MM.1S (cell line): ENCODE results near the gene MT1F.

Source experiments
- DNase-seq: peaks from one replicate; pipeline ENCODE4 v3.0.0-alpha.2; 2015
- H2AFZ ChIP-seq: fragments of 300-600 bp; sonication (generic); 2 replicates; pipeline ENCODE4 v1.6.0; 2016; ENCODE audit warnings: antibody characterized with exemption, low read length
- H3F3A ChIP-seq: fragments of 300-600 bp; sonication (generic); 2 replicates; pipeline ENCODE4 v1.6.1; 2016; ENCODE audit warnings: mild to moderate bottlenecking, antibody characterized with exemption, low read length, moderate library complexity, mixed read lengths; ENCODE audit not compliant: insufficient read depth
- H3K27ac ChIP-seq: fragments of 300-600 bp; sonication (generic); 2 replicates; pipeline ENCODE4 v1.5.1; 2016; ENCODE audit warnings: mild to moderate bottlenecking, low read length
- H3K27me3 ChIP-seq: fragments of 300-600 bp; sonication (generic); replicated peaks from 2 replicates; pipeline ENCODE4 v1.6.0; 2016; ENCODE audit warnings: low read length; ENCODE audit not compliant: insufficient read depth
- H3K36me3 ChIP-seq: fragments of 300-600 bp; sonication (generic); replicated peaks from 2 replicates; pipeline ENCODE4 v1.6.1; 2016; ENCODE audit warnings: mild to moderate bottlenecking, low read length, mixed read lengths; ENCODE audit not compliant: insufficient read depth
- H3K4me1 ChIP-seq: fragments of 300-600 bp; sonication (generic); 2 replicates; pipeline ENCODE4 v1.6.1; 2016; ENCODE audit warnings: low read length, mixed read lengths
- H3K4me2 ChIP-seq: fragments of 300-600 bp; sonication (generic); 2 replicates; pipeline ENCODE4 v1.6.0; 2016; ENCODE audit warnings: low read depth, low read length
- H3K4me3 ChIP-seq: fragments of 300-600 bp; sonication (generic); 2 replicates; pipeline ENCODE4 v1.5.1; 2016; ENCODE audit warnings: low read length, mixed read lengths
- H3K79me2 ChIP-seq: fragments of 300-600 bp; sonication (generic); 2 replicates; pipeline ENCODE4 v1.6.1; 2016; ENCODE audit warnings: mixed run types, low read length, mixed read lengths
- H3K9ac ChIP-seq: fragments of 300-600 bp; sonication (generic); 2 replicates; pipeline ENCODE4 v1.6.1; 2016; ENCODE audit warnings: low read length, mixed read lengths
- H3K9me2 ChIP-seq: fragments of 300-600 bp; sonication (generic); replicated peaks from 2 replicates; pipeline ENCODE4 v1.6.1; 2016; ENCODE audit warnings: mild to moderate bottlenecking, low read length, mixed read lengths; ENCODE audit not compliant: insufficient read depth
- H3K9me3 ChIP-seq: fragments of 300-600 bp; sonication (generic); replicated peaks from 2 replicates; pipeline ENCODE4 v1.6.1; 2016; ENCODE audit warnings: mild to moderate bottlenecking, low read length, mixed read lengths; ENCODE audit not compliant: insufficient read depth
- H4K20me1 ChIP-seq: fragments of 300-600 bp; sonication (generic); 2 replicates; pipeline ENCODE4 v1.6.1; 2016; ENCODE audit warnings: mild to moderate bottlenecking, low read length, moderate library complexity, mixed read lengths; ENCODE audit not compliant: insufficient read depth
- EZH2 ChIP-seq: fragments of 300-600 bp; sonication (generic); optimal IDR thresholded peaks from 2 replicates; pipeline ENCODE3; 2017; ENCODE audit warnings: low read depth, mild to moderate bottlenecking, antibody characterized with exemption, low read length, mixed read lengths
- EZH2phosphoT487 ChIP-seq: fragments of 300-600 bp; sonication (generic); IDR thresholded peaks from 2 replicates; pipeline ENCODE4 v1.6.1; 2018; ENCODE audit warnings: antibody characterized with exemption, low read length
- TF ChIP-seq, protein P1 (sequence below): fragments of 300-600 bp; sonication (generic); IDR thresholded peaks from 2 replicates; pipeline ENCODE4 v1.5.1; 2016; ENCODE audit warnings: antibody characterized with exemption, low read length, mixed read lengths

Gene MT1F

DNA sequence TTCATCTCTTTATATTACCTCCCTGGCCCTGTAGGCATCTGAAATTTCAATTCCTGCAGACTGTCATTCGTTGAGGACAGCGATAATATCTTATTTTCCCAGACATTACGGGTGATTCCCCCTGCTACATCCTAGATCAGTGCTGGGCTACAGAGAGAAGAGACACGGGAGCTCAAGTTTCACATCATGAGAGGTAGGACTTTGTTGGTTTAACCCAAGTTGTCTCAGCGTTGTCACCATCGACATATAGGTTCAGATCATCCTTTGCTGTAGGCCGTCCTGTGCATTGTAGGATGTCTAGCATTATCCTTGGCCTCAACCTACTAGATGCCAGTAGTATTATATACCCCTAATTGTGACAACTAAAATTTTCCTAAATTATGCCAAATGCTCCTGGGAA, 43.8 kb downstream of the MT1F start:
- Histone ChIP-seq H3K27ac (no peak overlapping the region), H3K27me3 (no peaks in the 10 kb centered on the region), H4K20me1 (no peaks in the 10 kb centered on the region), H2AFZ (peak overlapping the region; percentile 43), H3K4me1 (no peaks in the 10 kb centered on the region), H3F3A (no peaks in the 10 kb centered on the region), H3K79me2 (no peaks in the 10 kb centered on the region), H3K4me3 (no peak overlapping the region), H3K9me3 (no peaks in the 10 kb centered on the region), H3K9me2 (no peaks in the 10 kb centered on the region), H3K36me3 (no peaks in the 10 kb centered on the region), H3K4me2 (peak overlapping the region; percentile 27; the same call in 1 of the 2 replicates), H3K9ac (no peak overlapping the region)
- TF ChIP-seq, protein P1, sequence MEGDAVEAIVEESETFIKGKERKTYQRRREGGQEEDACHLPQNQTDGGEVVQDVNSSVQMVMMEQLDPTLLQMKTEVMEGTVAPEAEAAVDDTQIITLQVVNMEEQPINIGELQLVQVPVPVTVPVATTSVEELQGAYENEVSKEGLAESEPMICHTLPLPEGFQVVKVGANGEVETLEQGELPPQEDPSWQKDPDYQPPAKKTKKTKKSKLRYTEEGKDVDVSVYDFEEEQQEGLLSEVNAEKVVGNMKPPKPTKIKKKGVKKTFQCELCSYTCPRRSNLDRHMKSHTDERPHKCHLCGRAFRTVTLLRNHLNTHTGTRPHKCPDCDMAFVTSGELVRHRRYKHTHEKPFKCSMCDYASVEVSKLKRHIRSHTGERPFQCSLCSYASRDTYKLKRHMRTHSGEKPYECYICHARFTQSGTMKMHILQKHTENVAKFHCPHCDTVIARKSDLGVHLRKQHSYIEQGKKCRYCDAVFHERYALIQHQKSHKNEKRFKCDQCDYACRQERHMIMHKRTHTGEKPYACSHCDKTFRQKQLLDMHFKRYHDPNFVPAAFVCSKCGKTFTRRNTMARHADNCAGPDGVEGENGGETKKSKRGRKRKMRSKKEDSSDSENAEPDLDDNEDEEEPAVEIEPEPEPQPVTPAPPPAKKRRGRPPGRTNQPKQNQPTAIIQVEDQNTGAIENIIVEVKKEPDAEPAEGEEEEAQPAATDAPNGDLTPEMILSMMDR: no peak
- no peak for TF ChIP-seq EZH2
- no peak for TF ChIP-seq EZH2phosphoT487
- no peak for DNase-seq

DNA sequence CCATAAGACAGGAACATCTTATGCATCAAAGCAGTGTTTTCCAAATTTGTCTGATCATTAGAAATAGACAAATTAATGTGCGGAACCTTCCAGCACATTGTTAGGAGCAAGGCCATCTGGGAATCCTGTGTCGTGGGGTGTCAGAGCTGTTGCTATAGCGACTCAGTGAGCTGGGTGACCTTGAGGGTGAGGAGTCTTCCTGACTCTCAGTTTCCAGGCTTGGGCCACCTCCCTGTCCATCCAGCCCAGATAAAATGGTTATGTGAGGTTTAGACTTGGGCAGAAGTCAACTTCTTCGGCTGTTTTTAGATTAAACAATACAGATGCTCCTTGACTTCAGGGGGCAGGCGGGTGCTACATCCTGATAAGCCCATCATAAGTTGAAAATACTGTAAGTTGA, 45.1 kb downstream of the MT1F start:
- H2AFZ ChIP-seq: no peak overlapping the region
- H3F3A ChIP-seq: no peaks in the 10 kb centered on the region

More for the DNA sequence above, 45.1 kb downstream of the MT1F start:
- no peaks in the 10 kb centered on the region for H3K27me3 ChIP-seq
- H3K4me2 ChIP-seq: no peak overlapping the region
- TF ChIP-seq, protein P1: no peak
- TF ChIP-seq EZH2 (no peak), EZH2phosphoT487 (no peak)
- no peak overlapping the region for H3K27ac ChIP-seq
- H3K36me3 ChIP-seq: no peaks in the 10 kb centered on the region
- H3K9me3 ChIP-seq: no peaks in the 10 kb centered on the region
- no peak overlapping the region for H3K4me3 ChIP-seq
- H3K9ac ChIP-seq: no peak overlapping the region
- H3K79me2 ChIP-seq: no peaks in the 10 kb centered on the region
- no peaks in the 10 kb centered on the region for H3K9me2 ChIP-seq
- no peak for DNase-seq
- no peaks in the 10 kb centered on the region for H3K4me1 ChIP-seq
- no peaks in the 10 kb centered on the region for H4K20me1 ChIP-seq
